Measurements from ENCODE around the gene MAFG. TPM values are rescaled to one million over a fixed set of nuclear protein-coding genes. Genes with fewer than 3 reads are reported as not detected.

Gene MAFG
- total and polyA plus RNA-seq, 2 experiments from 2014 or later = 16.1 to 27.0 TPM

DNA sequence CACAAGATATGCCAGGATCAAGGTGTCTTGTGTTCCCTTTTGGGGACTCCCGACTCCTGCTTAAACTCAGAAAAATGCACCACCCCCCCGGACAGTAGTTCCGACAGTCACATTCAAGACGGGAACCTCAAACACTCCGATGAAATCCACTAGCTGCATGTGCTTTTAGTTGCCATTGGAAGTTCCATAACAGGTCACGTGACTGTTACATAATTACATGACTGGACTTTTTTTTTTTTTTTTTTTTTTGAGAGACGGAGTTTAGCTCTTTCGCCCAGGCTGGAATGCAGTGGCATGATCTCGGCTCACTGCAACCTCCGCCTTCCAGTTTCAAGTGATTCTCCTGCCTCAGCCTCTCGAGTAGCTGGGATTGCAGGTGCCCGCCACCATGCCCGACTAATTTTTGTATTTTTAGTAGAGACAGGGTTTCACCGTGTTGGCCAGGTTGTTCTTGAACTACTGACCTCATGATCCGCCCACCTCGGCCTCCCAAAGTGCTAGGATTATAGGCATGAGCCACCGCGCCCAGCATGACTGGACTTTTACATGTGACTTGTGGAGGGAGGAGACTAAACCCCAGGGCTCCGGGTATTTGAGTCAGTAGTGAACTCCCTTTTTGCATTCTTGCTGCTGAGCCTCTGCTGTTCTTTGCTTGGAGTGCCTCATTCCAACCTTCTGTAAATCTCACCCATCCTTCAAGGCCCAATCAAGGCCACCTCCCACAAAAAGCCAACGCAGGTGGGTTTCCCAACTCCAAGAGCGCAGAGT, 11.1 kb downstream of the MAFG start:
- no peak for DNase-seq (ENCODE audit: low read depth in 1 of 2, low spot score in 1 of 2)
- no peaks in the 10 kb centered on the region for H3K9me3 ChIP-seq (ENCODE audit: low read depth)
- peaks cover 12% of the 10 kb centered on the region for H3K4me1 ChIP-seq (ENCODE audit: low read depth)
- H3K27me3 ChIP-seq = no peaks in the 10 kb centered on the region
- TF ChIP-seq, protein P1, sequence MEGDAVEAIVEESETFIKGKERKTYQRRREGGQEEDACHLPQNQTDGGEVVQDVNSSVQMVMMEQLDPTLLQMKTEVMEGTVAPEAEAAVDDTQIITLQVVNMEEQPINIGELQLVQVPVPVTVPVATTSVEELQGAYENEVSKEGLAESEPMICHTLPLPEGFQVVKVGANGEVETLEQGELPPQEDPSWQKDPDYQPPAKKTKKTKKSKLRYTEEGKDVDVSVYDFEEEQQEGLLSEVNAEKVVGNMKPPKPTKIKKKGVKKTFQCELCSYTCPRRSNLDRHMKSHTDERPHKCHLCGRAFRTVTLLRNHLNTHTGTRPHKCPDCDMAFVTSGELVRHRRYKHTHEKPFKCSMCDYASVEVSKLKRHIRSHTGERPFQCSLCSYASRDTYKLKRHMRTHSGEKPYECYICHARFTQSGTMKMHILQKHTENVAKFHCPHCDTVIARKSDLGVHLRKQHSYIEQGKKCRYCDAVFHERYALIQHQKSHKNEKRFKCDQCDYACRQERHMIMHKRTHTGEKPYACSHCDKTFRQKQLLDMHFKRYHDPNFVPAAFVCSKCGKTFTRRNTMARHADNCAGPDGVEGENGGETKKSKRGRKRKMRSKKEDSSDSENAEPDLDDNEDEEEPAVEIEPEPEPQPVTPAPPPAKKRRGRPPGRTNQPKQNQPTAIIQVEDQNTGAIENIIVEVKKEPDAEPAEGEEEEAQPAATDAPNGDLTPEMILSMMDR (IDR thresholded peaks at IDR 0.05; ENCODE audit: low read depth, low read length) = no peak
- no peak overlapping the region for H3K4me3 ChIP-seq
- no peak overlapping the region for H3K27ac ChIP-seq
- peaks cover 13% of the 10 kb centered on the region for H3K36me3 ChIP-seq

DNA sequence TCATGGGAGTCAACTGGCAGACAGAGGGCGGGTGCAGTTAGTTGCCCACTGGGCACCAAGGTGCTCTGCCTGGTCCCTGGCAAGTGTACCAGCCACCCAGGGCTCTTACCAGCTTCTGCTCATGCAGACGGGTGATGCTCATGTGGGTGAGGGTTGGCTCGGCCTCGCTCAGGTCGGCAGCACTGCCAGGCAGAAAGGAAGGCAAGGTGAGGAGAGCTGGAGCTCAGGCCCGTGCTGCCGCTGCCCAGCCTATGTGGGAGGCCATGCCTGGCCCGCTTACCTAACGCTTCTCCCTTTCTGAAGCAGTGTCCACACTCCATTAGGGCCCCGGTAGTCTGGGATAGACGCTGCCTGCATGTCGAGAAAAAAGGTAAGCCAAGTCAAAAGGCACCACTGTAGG, 12.2 kb downstream of the MAFG start:
- Histone ChIP-seq H3K27ac (no peak overlapping the region), H3K9me3 (ENCODE audit: low read depth) (no peaks in the 10 kb centered on the region), H3K4me1 (ENCODE audit: low read depth) (peaks cover 13% of the 10 kb centered on the region), H3K4me3 (no peak overlapping the region), H3K27me3 (no peaks in the 10 kb centered on the region), H3K36me3 (peaks cover 13% of the 10 kb centered on the region)
- TF ChIP-seq, protein P1 (IDR thresholded peaks at IDR 0.05; ENCODE audit: low read depth, low read length) = no peak
- DNase-seq (ENCODE audit: low read depth in 1 of 2, low spot score in 1 of 2) = no peak

DNA sequence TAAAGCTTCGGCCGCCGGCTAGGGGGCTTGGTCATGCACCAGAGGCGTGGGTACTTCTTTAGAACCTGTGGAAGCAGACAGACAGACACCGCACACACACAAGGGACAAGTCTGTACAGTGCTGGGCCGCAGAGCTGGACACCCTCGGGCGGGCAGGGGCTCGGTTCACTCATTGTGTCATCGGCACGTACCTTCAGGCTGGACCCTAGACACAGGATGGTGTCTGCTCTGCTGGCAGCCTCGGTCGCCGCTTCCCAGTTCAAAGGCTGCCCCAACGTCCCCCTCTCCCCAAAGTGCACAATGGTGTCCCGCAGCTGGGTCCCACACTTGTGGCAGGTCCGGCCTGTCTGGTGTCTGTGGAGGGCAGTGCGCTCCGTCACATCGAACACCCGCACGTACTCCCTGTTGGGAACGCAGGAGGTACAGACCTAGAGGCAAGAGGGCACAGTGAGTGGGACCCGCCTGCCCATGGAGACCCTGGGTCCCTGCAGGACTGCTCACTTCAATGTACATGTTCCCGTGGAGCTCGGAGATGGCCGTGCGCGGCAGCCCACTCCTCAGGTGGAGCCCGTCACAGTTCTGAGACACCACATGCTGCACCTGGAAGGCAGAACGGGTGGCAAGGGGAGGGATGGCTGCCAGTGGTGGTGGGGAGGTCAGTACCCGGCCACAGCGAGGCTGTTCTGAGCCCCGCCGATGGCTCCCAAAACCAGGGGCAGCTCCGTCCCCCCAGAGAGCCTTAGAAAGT, 13.3 kb downstream of the MAFG start:
- H3K27me3 ChIP-seq = no peaks in the 10 kb centered on the region
- DNase-seq (ENCODE audit: low read depth in 1 of 2, low spot score in 1 of 2) = no peak
- TF ChIP-seq, protein P1 (IDR thresholded peaks at IDR 0.05; ENCODE audit: low read depth, low read length) = no peak
- peaks cover 20% of the 10 kb centered on the region for H3K4me1 ChIP-seq (ENCODE audit: low read depth)
- H3K9me3 ChIP-seq (ENCODE audit: low read depth) = no peaks in the 10 kb centered on the region
- H3K27ac ChIP-seq = no peak overlapping the region
- H3K36me3 ChIP-seq = peaks cover 13% of the 10 kb centered on the region
- no peak overlapping the region for H3K4me3 ChIP-seq

DNA sequence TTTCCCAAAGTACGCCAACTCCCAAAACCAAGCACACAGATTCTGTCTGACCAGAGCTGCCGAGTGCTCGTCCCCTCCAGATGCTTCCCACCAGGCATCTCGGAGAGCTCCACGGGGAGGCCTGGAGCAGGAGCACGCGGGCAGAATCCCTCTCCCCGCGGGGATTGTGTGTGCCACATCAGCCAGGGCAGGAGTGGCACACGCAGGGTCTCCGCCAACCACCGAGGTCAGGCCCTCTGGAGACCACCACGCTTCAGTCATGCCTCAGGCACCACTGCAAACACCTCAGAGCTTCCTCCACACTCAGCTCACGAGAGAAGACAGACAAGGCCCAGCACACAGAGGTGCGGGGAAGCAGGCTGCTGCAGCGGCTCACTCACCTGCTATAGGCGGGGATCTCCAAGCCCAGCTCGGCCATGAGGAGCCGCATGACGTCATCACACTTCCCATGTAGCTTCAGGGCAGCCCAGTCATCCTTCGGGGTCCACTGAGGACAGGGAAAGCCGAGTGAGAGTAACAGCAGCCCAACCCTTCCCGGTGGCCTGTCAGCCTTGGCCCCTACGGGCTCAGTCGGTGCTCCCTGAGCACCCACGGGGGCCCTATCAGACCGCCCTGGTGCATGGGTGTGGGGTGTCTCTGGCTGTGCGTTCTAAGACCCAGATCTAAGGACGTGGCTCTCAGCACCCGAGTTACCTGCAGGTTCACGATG, 14.0 kb downstream of the MAFG start:
- TF ChIP-seq, protein P1 (IDR thresholded peaks at IDR 0.05; ENCODE audit: low read depth, low read length) = no peak
- H3K4me1 ChIP-seq (ENCODE audit: low read depth) = peaks cover 20% of the 10 kb centered on the region
- no peak overlapping the region for H3K27ac ChIP-seq
- H3K4me3 ChIP-seq = no peak overlapping the region
- H3K27me3 ChIP-seq = no peaks in the 10 kb centered on the region
- H3K36me3 ChIP-seq = peaks cover 13% of the 10 kb centered on the region
- H3K9me3 ChIP-seq (ENCODE audit: low read depth) = no peaks in the 10 kb centered on the region
- no peak for DNase-seq (ENCODE audit: low read depth in 1 of 2, low spot score in 1 of 2)

DNA sequence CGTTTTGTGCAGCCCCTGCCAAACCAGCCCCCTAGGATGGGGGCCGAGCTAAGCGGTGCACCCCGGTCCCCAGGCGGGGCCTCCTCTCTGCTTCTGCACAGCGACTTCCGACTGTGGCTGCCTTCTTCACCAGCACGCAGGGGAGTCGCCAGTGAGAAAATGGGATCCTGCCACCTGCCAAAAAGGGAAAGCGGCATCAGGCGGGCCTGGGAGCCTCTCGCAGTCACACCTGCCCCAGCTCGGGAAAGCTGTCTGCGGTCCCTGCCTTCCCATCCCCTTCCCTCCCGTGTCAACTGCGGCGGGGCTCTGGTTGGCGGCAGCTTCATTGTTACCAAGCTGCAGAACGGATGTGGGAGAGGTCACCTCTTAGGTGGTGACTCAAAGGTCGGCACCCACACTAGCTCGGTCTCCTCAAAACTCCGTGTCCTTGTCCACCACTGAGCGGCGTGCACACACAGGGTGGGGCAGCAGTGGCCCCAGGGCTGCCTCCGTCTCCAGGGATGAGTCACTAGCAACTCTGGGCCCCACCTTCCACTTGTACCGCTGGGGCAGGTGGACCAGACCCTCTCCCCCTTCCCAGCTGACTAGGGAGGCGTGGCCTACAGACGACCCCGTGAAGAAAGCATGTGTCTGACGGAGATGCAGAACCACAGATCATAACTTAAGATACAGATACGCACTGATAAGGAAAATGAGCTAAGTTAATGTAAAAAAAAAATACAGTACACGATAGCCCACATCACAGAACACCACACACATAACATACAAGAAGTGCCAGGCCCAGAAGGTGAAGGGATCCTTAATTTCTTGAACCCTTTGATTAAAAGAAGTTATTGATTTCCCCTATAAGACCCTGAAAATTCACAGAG, 14.9 kb downstream of the MAFG start:
- H3K36me3 ChIP-seq = peaks cover 15% of the 10 kb centered on the region
- no peaks in the 10 kb centered on the region for H3K9me3 ChIP-seq (ENCODE audit: low read depth)
- no peak for DNase-seq (ENCODE audit: low read depth in 1 of 2, low spot score in 1 of 2)
- TF ChIP-seq, protein P1 (IDR thresholded peaks at IDR 0.05; ENCODE audit: low read depth, low read length) = no peak
- H3K4me1 ChIP-seq (ENCODE audit: low read depth) = peaks cover 17% of the 10 kb centered on the region
- no peak overlapping the region for H3K27ac ChIP-seq
- H3K27me3 ChIP-seq = no peaks in the 10 kb centered on the region
- H3K4me3 ChIP-seq = no peak overlapping the region
